C4-2B (cell line): ENCODE results near the gene FOXF2.

Source experiments
- H3K27ac ChIP-seq: fragments of 450-650 bp; 2 replicates; pipeline ENCODE4 v1.5.1; 2017
- ZFX ChIP-seq: fragments of 450-650 bp; IDR thresholded peaks from 2 replicates; pipeline ENCODE4 v1.6.1; 2017
- TF ChIP-seq, protein P1 (sequence below): fragments of 450-650 bp; conservative IDR thresholded peaks from 2 replicates; pipeline ENCODE4 v1.5.1; 2017; ENCODE audit warnings: mild to moderate bottlenecking

Gene FOXF2

DNA sequence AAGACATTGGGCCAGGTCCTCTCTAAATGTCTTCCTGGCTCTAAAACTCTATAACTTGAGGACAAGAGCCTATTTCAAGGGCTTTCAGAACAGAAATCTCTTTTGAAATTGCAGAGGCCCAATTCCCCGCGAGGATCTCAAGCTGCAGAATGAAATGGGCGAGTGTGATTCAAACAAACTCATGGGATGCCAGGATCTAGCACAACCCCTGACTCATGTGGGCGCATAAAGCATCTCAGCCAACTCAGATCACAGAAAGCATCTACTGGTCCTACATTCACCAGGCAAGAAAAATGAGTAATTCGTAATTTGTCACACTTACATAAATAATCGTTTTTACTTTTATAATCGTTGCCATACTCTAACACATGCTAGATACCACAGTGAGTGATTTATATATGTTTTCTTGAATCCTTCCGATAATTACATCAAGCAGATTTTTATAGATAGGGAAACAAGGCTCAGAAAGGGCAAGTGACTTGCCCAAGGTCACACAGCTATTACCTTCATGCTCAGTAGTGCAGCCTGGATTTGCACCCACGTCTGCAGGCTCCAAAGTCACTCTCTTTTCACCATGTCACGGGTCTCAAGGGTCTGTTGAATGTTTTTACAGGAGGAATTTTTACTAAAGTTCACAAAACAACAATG, 26.2 kb downstream of the FOXF2 start:
- TF ChIP-seq, protein P1, sequence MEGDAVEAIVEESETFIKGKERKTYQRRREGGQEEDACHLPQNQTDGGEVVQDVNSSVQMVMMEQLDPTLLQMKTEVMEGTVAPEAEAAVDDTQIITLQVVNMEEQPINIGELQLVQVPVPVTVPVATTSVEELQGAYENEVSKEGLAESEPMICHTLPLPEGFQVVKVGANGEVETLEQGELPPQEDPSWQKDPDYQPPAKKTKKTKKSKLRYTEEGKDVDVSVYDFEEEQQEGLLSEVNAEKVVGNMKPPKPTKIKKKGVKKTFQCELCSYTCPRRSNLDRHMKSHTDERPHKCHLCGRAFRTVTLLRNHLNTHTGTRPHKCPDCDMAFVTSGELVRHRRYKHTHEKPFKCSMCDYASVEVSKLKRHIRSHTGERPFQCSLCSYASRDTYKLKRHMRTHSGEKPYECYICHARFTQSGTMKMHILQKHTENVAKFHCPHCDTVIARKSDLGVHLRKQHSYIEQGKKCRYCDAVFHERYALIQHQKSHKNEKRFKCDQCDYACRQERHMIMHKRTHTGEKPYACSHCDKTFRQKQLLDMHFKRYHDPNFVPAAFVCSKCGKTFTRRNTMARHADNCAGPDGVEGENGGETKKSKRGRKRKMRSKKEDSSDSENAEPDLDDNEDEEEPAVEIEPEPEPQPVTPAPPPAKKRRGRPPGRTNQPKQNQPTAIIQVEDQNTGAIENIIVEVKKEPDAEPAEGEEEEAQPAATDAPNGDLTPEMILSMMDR: no peak
- no peak overlapping the region for H3K27ac ChIP-seq

DNA sequence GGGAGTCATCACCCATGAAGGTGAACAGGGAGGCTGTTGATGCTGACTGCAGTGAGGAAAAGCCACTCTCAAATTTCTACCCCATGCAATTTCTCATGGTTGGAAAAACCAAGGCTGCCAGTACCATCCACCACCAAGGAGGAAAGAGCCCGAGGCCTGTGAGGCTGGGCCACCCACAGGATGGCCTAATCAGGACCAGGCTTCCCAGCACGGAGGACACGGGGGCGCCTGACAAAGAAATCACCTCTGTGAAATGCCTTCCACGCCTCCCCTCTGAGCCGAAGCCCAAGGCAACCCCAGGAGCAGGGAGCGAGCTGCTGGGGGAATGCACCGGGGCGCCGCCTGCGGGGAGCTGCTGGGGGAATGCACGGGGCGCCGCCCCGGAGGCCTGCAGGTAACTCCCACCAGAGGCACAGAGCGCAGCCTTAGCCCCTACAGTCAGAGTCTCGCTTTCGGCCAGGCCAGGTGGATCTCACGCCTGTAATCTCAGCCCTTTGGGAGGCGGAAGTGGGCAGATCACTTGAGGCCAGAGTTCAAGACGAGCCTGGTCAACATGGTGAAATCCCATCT, 26.9 kb downstream of the FOXF2 start:
- TF ChIP-seq ZFX: no peak
- no peak overlapping the region for H3K27ac ChIP-seq

DNA sequence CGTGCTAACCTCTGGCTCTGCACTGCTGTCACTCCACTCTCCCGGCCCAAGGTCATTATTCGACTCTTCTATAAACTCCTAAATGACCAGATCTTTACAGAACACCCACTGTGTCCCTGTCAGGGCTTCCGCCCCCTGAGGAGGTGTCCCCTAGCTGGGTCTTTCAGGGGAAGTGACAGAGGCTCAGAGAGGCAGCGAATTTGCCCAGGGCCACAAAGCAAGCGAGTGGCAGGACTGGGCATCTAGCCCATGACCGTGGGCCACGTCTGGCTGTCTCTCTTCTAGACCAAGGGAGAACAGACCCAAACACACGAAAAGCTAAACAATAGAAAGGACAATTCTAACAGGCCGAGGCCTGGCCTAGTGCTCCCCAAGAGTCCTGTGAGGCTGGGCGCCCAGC, 27.4 kb downstream of the FOXF2 start:
- no peak for TF ChIP-seq ZFX
- TF ChIP-seq, protein P1: no peak

DNA sequence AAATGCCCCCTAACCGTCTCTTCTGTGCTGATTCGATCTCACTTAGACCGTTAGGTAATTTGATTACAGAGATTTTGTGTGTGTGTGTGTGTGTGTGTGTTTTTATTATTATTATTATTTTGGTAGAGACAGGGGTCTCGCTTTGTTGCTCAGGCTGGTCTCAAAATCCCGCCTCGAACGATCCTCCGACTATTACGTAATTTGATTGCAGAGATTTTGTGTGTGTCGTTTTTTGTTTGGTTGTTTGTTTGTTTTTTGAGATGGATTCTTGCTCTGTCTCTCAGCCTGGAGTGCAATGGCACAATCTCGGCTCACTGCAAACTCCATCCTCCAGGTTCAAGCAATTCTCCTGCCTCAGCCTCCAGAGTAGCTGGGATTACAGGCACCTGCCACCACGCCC, 28.3 kb downstream of the FOXF2 start:
- H3K27ac ChIP-seq: no peak overlapping the region
- TF ChIP-seq, protein P1: no peak
- TF ChIP-seq ZFX: no peak

More for the DNA sequence above, 27.4 kb downstream of the FOXF2 start:
- no peak overlapping the region for H3K27ac ChIP-seq

DNA sequence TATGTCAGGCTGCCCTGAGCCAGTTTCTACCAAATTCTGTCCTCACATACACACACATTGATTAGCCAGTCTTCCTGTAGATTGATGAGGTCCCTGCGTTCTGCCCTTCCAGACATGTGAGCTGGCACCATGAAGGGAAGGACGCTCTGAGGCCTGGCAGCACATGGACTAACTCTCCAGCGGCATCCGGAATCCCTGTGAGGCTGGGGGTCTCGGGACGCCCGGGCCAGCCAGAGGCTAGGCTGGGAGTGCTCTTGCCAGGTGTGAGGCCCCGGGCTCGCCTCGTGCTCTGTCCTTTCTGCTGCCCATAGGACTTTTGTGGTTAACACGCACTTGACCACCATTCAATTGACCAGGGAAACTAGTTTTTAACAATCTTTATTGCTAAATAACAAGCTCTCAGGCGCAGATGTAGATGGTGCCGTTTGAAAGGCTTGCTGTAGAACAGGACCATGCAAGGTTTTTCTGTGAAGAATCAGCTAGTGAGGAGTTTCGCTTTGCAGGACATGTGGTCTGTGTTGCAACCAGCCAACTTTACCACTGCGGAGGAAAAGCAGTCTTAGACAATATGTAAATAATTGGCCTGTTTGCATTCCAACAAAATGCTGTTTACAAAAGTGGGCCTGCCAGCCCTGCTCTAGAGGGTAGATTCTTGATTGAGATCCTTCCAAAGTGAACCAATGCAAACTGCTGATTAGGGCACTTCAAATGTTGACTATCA, 29.3 kb downstream of the FOXF2 start:
- H3K27ac ChIP-seq: no peak overlapping the region
- no peak for TF ChIP-seq ZFX
- TF ChIP-seq, protein P1: no peak

DNA sequence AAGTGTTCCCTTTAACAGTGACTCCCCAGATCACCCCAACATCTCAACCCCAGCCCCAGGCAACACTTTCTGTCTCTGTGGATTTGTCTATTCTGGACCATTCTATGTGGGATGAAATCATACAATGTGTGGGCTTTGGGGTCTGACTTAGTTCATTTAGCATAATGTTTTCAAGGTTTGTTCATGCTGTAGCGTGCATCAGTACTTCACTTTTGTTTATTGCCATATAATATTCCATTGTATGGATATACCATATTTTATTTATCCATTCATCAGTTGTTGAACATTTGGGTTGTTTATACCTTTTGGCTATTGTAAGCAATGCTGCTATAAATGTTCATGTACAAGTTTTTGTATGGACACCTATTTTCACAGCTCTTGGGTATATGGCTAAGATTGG, 31.0 kb downstream of the FOXF2 start:
- H3K27ac ChIP-seq: no peak overlapping the region
- TF ChIP-seq, protein P1: no peak
- no peak for TF ChIP-seq ZFX

DNA sequence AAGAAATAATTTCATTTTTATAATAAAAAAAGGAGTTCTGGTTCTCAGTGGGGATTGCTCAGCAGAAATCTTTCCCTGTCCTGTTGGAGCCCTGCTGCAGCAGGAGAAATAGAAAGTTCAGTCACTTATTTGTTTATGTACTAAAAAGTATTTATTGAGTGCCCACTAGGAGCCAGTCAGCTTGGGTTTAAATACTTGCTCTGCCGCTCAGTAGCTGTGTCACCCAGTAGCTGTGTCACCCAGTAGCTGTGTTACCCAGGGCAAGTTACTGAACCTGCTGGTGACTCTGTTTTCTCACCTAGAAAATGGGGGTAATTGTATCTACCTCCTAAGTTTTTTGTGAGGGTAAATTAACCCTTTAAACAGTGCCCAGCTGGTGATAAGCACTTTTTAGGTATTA, 32.9 kb downstream of the FOXF2 start:
- no peak overlapping the region for H3K27ac ChIP-seq
- TF ChIP-seq, protein P1: no peak
- no peak for TF ChIP-seq ZFX
